Panc1 (cell line): Measurements from ENCODE around the gene PUS3. TPM values are rescaled to one million over a fixed set of nuclear protein-coding genes. Genes with fewer than 3 reads are reported as not detected.

Experiments used
- ATAC-seq: fragments of 200-7000 bp; cut with Tn5 transposase; 2 replicates; pipeline ENCODE4 v1.9.1; 2020; ENCODE audit warnings: mild to moderate bottlenecking, moderate library complexity
- BruUV-seq: library from RNA; stranded (reverse); fragments of 400-500 nt; replicated peaks from 2 replicates; lab custom pipeline; 2021; lab: Mats Ljungman, UMichigan
- CTCF ChIA-PET: fragments of 300-600 bp; sonication (Branson Sonifier 250); formaldehyde crosslinking; loops from one replicate; lab custom pipeline; 2022; ENCODE audit warnings: antibody characterized with exemption; lab: Charles Lee
- POLR2A ChIA-PET: fragments of 300-600 bp; sonication (Branson Sonifier 250); formaldehyde crosslinking; loops from one replicate; lab custom pipeline; 2022; ENCODE audit warnings: antibody characterized with exemption; lab: Charles Lee
- DNase-seq: peaks from one replicate; pipeline ENCODE4 v3.0.0-alpha.2; 2010; ENCODE audit warnings: low read depth, low spot score
- H3K27ac ChIP-seq: 2 replicates; pipeline ENCODE4 v1.5.1; 2011; ENCODE audit warnings: mild to moderate bottlenecking, low read length, inconsistent platforms
- H3K27me3 ChIP-seq: fragments of 200-500 bp; sonication (Bioruptor generic); 2 replicates; pipeline ENCODE4 v1.6.0; 2014; ENCODE audit warnings: low read length, inconsistent platforms; ENCODE audit not compliant: control insufficient read depth, insufficient read depth
- H3K36me3 ChIP-seq: fragments of 200-500 bp; sonication (Bioruptor generic); 2 replicates; pipeline ENCODE4 v1.5.1; 2014; ENCODE audit warnings: inconsistent platforms, mild to moderate bottlenecking, low read length, moderate library complexity; ENCODE audit not compliant: control insufficient read depth, insufficient read depth
- H3K4me1 ChIP-seq: 2 replicates; pipeline ENCODE4 v1.5.1; 2011; ENCODE audit warnings: inconsistent platforms, mild to moderate bottlenecking, low read length, moderate library complexity; ENCODE audit not compliant: control insufficient read depth, insufficient read depth
- H3K4me3 ChIP-seq, 2 experiments: 2 replicates each; pipeline ENCODE4 v1.5.1; 2011 to 2012; ENCODE audit warnings: low read depth in 2 of 2, low read length in 2 of 2, mild to moderate bottlenecking in 2 of 2, inconsistent platforms in 1 of 2, moderate library complexity in 1 of 2
- H3K9me3 ChIP-seq: fragments of 200-500 bp; sonication (Bioruptor generic); 2 replicates; pipeline ENCODE4 v1.5.1; 2014; ENCODE audit warnings: low read depth, mild to moderate bottlenecking, inconsistent platforms, low read length, moderate library complexity; ENCODE audit not compliant: control insufficient read depth, insufficient read depth
- POLR2AphosphoS5 ChIP-seq: IDR thresholded peaks from 2 replicates; pipeline ENCODE4 v1.6.1; 2012; ENCODE audit warnings: mild to moderate bottlenecking, low read depth, low read length, moderate library complexity
- REST ChIP-seq, 2 experiments: IDR thresholded peaks; 2 replicates each; pipeline ENCODE4 v1.6.1; 2011 to 2012; ENCODE audit warnings: low read depth in 2 of 2, control low read depth in 1 of 2, low read length in 1 of 2, mild to moderate bottlenecking in 1 of 2, moderate library complexity in 1 of 2; ENCODE audit not compliant: insufficient read depth in 1 of 2
- SIN3A ChIP-seq: IDR thresholded peaks from 2 replicates; pipeline ENCODE4 v1.6.1; 2012; ENCODE audit warnings: low read depth, mild to moderate bottlenecking, low read length, moderate library complexity, borderline replicate concordance; ENCODE audit not compliant: insufficient read depth
- TCF7L2 ChIP-seq: IDR thresholded peaks from 2 replicates; pipeline ENCODE4 v1.6.1; 2011; ENCODE audit warnings: mild to moderate bottlenecking, low read depth, low read length, inconsistent platforms
- in situ Hi-C: cut with HindIII; loops from 2 replicates; pipeline ENCODE4 v1.10.0; 2016; ENCODE audit warnings: low sequenced_read_pairs, low pct_unique_long_range_greater_than_20kb
- intact Hi-C: fragments of 100-400 bp; cut with micrococcal nuclease; formaldehyde crosslinking; loops from one replicate; pipeline ENCODE4 v1.10.0; 2022; ENCODE audit not compliant: unreplicated experiment
- total RNA-seq: library from RNA; stranded (reverse); gene quantifications from one replicate; pipeline ENCODE4 v1.2.1, GENCODE V29; 2021; ENCODE audit not compliant: unreplicated experiment
- TF ChIP-seq, protein P1 (sequence below): fragments of 450-650 bp; IDR thresholded peaks from 2 replicates; pipeline ENCODE4 v1.5.1; 2017; ENCODE audit warnings: mild to moderate bottlenecking

PUS3 gene
- total RNA-seq, 1 experiment from 2014 or later, result 15.1 TPM

DNA sequence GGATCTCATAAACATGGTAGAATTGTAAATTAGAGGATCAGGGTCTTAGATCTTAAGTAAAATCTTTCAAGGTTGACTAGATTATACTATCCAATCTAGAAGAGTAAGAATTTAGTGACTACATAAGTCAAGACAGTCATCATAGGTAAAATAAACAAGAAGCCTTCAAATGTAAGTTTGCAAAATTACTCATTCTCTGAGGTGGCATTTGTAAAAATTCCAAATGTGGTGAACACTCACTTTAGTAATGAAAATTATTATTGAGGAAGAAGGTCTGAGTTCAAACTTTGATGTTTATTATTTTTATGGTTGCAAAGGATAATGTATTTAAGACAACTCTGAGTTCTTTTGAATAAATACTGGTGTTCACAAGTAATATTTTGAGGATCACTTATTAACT, 10.9 kb downstream of the PUS3 start:
- Histone ChIP-seq H3K36me3 (peaks cover 47% of the 10 kb centered on the region), H3K27me3 (no peaks in the 10 kb centered on the region), H3K4me1 (peaks cover 50% of the 10 kb centered on the region), H3K4me3 (no peak overlapping the region), H3K27ac (no peak overlapping the region), H3K9me3 (no peaks in the 10 kb centered on the region)
- in situ Hi-C loops, result no loop called here
- peak; percentile 67 for DNase-seq
- no peak for TF ChIP-seq POLR2AphosphoS5
- TF ChIP-seq, protein P1, sequence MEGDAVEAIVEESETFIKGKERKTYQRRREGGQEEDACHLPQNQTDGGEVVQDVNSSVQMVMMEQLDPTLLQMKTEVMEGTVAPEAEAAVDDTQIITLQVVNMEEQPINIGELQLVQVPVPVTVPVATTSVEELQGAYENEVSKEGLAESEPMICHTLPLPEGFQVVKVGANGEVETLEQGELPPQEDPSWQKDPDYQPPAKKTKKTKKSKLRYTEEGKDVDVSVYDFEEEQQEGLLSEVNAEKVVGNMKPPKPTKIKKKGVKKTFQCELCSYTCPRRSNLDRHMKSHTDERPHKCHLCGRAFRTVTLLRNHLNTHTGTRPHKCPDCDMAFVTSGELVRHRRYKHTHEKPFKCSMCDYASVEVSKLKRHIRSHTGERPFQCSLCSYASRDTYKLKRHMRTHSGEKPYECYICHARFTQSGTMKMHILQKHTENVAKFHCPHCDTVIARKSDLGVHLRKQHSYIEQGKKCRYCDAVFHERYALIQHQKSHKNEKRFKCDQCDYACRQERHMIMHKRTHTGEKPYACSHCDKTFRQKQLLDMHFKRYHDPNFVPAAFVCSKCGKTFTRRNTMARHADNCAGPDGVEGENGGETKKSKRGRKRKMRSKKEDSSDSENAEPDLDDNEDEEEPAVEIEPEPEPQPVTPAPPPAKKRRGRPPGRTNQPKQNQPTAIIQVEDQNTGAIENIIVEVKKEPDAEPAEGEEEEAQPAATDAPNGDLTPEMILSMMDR, result no peak
- no peak for TF ChIP-seq TCF7L2
- TF ChIP-seq SIN3A, result no peak
- no peak for TF ChIP-seq REST (IDR thresholded peaks at IDR 0.05; ENCODE audit: insufficient read depth in 1 of 2, low read depth in 2 of 2, low read length in 1 of 2)
- intact Hi-C loops, result no loop called here
- no TSS peak for BruUV-seq
- ChIA-PET CTCF (interaction anchor here (0.7 kb wide), 1 partner anchor 51 kb away, joined by 3 read pairs; no protein-coding TSS in a partner anchor), POLR2A (no interaction called here)
- no peak for ATAC-seq

- DNase-seq, result no peak
- no peak for ATAC-seq
- Histone ChIP-seq H3K27ac (peak overlapping the region; percentile 96), H3K9me3 (no peaks in the 10 kb centered on the region), H3K4me1 (peaks cover 42% of the 10 kb centered on the region), H3K36me3 (peaks cover 40% of the 10 kb centered on the region), H3K4me3 (peak overlapping the region; percentile 66 to 91), H3K27me3 (no peaks in the 10 kb centered on the region)
- BruUV-seq, result TSS peak; percentile 47
- TF ChIP-seq SIN3A (no peak), TCF7L2 (no peak), POLR2AphosphoS5 (no peak), REST (IDR thresholded peaks at IDR 0.05; ENCODE audit: insufficient read depth in 1 of 2, low read depth in 2 of 2, low read length in 1 of 2) (no peak)
- TF ChIP-seq, protein P1, result no peak
- POLR2A ChIA-PET, result interaction anchor here (0.6 kb wide), 1 partner anchor 55 kb away, joined by 7 read pairs; the partner anchor contains the start of gene VSIG10L2
- CTCF ChIA-PET, result no interaction called here
- intact Hi-C loops (no loop called here), in situ Hi-C loops (no loop called here)
These were observed 12.4 kb downstream of the PUS3 start for GRCh38 chr11:125890447-125891100.
